Loucy (cell line): ENCODE results near the gene CUL9.

Experiments used
- H2AFZ ChIP-seq: fragments of 200-600 bp; sonication (generic); 2 replicates; pipeline ENCODE4 v1.6.0; 2016; ENCODE audit warnings: antibody characterized with exemption, mild to moderate bottlenecking, low read length, moderate library complexity
- H3F3A ChIP-seq: fragments of 200-600 bp; 2 replicates; pipeline ENCODE4 v1.6.0; 2016; ENCODE audit warnings: antibody characterized with exemption, low read depth, mild to moderate bottlenecking
- H3K27me3 ChIP-seq: fragments of 200-600 bp; sonication (generic); 2 replicates; pipeline ENCODE4 v1.6.1; 2014; ENCODE audit warnings: low read length, mild to moderate bottlenecking; ENCODE audit not compliant: insufficient read depth, poor library complexity, severe bottlenecking
- H3K36me3 ChIP-seq: fragments of 200-600 bp; sonication (generic); 2 replicates; pipeline ENCODE4 v1.6.1; 2016; ENCODE audit warnings: low read length; ENCODE audit not compliant: insufficient read depth
- H3K4me1 ChIP-seq: fragments of 200-600 bp; sonication (generic); 2 replicates; pipeline ENCODE4 v1.5.1; 2014; ENCODE audit warnings: low read length, mild to moderate bottlenecking; ENCODE audit not compliant: insufficient read depth, poor library complexity, severe bottlenecking
- H3K4me2 ChIP-seq: fragments of 200-600 bp; sonication (generic); 2 replicates; pipeline ENCODE4 v1.6.0; 2014; ENCODE audit warnings: antibody characterized with exemption, low read length, low read depth, mild to moderate bottlenecking; ENCODE audit not compliant: poor library complexity, severe bottlenecking
- H3K4me3 ChIP-seq: fragments of 200-600 bp; sonication (generic); 2 replicates; pipeline ENCODE4 v1.5.1; 2014; ENCODE audit warnings: low read length, mild to moderate bottlenecking, mixed read lengths; ENCODE audit not compliant: poor library complexity, severe bottlenecking
- H3K79me2 ChIP-seq: fragments of 200-600 bp; sonication (generic); 2 replicates; pipeline ENCODE4 v1.6.1; 2014; ENCODE audit warnings: low read length; ENCODE audit not compliant: insufficient read depth
- H3K9ac ChIP-seq: fragments of 200-600 bp; sonication (generic); 2 replicates; pipeline ENCODE4 v1.6.0; 2014; ENCODE audit warnings: mild to moderate bottlenecking, low read depth, low read length, moderate library complexity; ENCODE audit not compliant: poor library complexity, severe bottlenecking
- H3K9me2 ChIP-seq: fragments of 200-600 bp; sonication (generic); replicated peaks from 2 replicates; pipeline ENCODE4 v1.6.1; 2016; ENCODE audit warnings: low read depth, low read length, mixed read lengths
- H3K9me3 ChIP-seq: fragments of 200-600 bp; sonication (generic); 2 replicates; pipeline ENCODE4 v1.6.1; 2014; ENCODE audit warnings: mild to moderate bottlenecking, antibody characterized with exemption, low read length, low read depth; ENCODE audit not compliant: insufficient read depth
- H4K20me1 ChIP-seq: fragments of 200-600 bp; sonication (generic); 2 replicates; pipeline ENCODE4 v1.6.0; 2014; ENCODE audit warnings: antibody characterized with exemption, low read length, mild to moderate bottlenecking; ENCODE audit not compliant: insufficient read depth, poor library complexity, severe bottlenecking
- CTCF ChIP-seq: fragments of 200-600 bp; sonication (generic); conservative IDR thresholded peaks from 2 replicates; pipeline ENCODE4 v1.5.1; 2014; ENCODE audit warnings: mild to moderate bottlenecking, antibody characterized with exemption, low read length
- EZH2phosphoT487 ChIP-seq: fragments of 200-600 bp; IDR thresholded peaks from 2 replicates; pipeline ENCODE4 v1.6.1; 2018; ENCODE audit warnings: antibody characterized with exemption, mild to moderate bottlenecking, moderate library complexity, borderline replicate concordance

CUL9 gene

DNA sequence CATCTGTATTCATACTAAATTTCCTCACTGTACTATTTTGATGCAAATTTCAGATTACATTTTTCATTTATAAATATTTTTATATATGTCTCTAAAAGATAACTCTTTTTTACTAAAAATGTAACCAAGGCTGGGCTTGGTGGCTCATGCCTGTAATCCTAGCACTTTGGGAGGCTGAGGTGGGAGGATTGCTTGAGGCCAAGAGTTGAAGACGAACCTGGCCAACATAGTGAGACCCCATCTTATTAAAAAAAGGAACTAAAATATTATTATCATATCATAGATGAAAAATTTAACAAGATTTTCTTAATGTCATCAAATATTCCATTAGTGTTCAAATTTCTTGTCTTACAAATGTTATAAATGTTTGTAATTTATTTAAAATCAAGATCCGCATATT is 53.8 kb downstream of the CUL9 start:
- Histone ChIP-seq H3K9me2 (no peaks in the 10 kb centered on the region), H3K4me2 (no peak overlapping the region), H3K9me3 (no peaks in the 10 kb centered on the region), H2AFZ (no peak overlapping the region), H3K9ac (no peak overlapping the region), H3F3A (no peaks in the 10 kb centered on the region), H3K79me2 (no peaks in the 10 kb centered on the region), H3K4me3 (no peak overlapping the region), H3K4me1 (no peaks in the 10 kb centered on the region), H3K27me3 (no peaks in the 10 kb centered on the region), H3K36me3 (no peaks in the 10 kb centered on the region), H4K20me1 (no peaks in the 10 kb centered on the region)
- TF ChIP-seq EZH2phosphoT487: no peak
- TF ChIP-seq CTCF: no peak

DNA sequence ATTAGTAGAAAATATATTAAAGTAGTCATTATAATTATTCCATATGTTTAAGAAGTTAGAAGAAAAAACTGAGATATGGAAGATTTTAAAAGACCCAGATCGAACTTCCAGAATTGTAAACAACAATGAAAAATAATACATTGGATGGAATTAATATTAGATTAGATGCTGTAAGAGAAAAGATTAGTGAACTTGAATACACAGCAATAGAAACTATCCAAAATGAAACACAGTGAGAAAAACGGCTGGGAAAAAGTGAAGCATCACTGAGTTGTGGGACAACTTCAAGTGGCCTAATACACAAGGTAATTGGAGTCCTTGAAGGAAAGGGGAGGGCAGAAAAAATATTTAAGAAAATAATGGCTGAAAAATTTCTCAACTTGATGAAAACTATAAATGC is 57.1 kb downstream of the CUL9 start:
- no peak overlapping the region for H3K4me2 ChIP-seq
- TF ChIP-seq EZH2phosphoT487: no peak
- TF ChIP-seq CTCF: no peak
- H3K9me3 ChIP-seq: no peaks in the 10 kb centered on the region
- no peaks in the 10 kb centered on the region for H3K79me2 ChIP-seq
- no peaks in the 10 kb centered on the region for H3F3A ChIP-seq
- no peak overlapping the region for H3K9ac ChIP-seq
- H4K20me1 ChIP-seq: no peaks in the 10 kb centered on the region
- no peaks in the 10 kb centered on the region for H3K27me3 ChIP-seq
- no peaks in the 10 kb centered on the region for H3K36me3 ChIP-seq
- no peak overlapping the region for H2AFZ ChIP-seq
- H3K9me2 ChIP-seq: no peaks in the 10 kb centered on the region
- H3K4me1 ChIP-seq: no peaks in the 10 kb centered on the region
- no peak overlapping the region for H3K4me3 ChIP-seq

- H3K27me3 ChIP-seq: no peaks in the 10 kb centered on the region
- no peaks in the 10 kb centered on the region for H3K36me3 ChIP-seq
- no peaks in the 10 kb centered on the region for H3K9me2 ChIP-seq
- no peak overlapping the region for H2AFZ ChIP-seq
- no peak overlapping the region for H3K9ac ChIP-seq
- no peak overlapping the region for H3K4me3 ChIP-seq
- TF ChIP-seq EZH2phosphoT487: no peak
- no peak for TF ChIP-seq CTCF
- H3K4me1 ChIP-seq: no peaks in the 10 kb centered on the region
- no peaks in the 10 kb centered on the region for H4K20me1 ChIP-seq
- H3F3A ChIP-seq: no peaks in the 10 kb centered on the region
- no peaks in the 10 kb centered on the region for H3K9me3 ChIP-seq
- H3K79me2 ChIP-seq: no peaks in the 10 kb centered on the region
- H3K4me2 ChIP-seq: no peak overlapping the region
Measured at GRCh38 chr6:43240950-43241349, 59.0 kb downstream of the CUL9 start.
